Mesenteric fat pad (tissue), 1 donor: ENCODE data around the gene GADD45B. TPM values are rescaled to one million over a fixed set of nuclear protein-coding genes. Genes with fewer than 3 reads are reported as not detected.
"Not testable (repeated sequence)": the region's sequence is repeated elsewhere in the genome, so short reads cannot be mapped to it uniquely, and the experiment has no call there.

ENCODE experiments used
- DNase-seq: peaks from one replicate; pipeline ENCODE4 v3.0.0-alpha.2; 2020; ENCODE audit warnings: low spot score
- total RNA-seq: library from RNA; stranded (reverse); fragmentation: NEBNext Ultra II Directional; extraction: Animal tissue kit (Norgen Biotek cat#: 25700); gene quantifications from one replicate; pipeline ENCODE4 v1.2.1, GENCODE V29; 2021
- donor health status: DM: yes; HTN: yes; CAD: no.

GADD45B gene
- total RNA-seq, 1 donor from 2014 or later: 365 TPM

- DNase-seq: no peak
Measured at GRCh38 chr19:2487842-2488241, 11.9 kb downstream of the GADD45B start.

DNA sequence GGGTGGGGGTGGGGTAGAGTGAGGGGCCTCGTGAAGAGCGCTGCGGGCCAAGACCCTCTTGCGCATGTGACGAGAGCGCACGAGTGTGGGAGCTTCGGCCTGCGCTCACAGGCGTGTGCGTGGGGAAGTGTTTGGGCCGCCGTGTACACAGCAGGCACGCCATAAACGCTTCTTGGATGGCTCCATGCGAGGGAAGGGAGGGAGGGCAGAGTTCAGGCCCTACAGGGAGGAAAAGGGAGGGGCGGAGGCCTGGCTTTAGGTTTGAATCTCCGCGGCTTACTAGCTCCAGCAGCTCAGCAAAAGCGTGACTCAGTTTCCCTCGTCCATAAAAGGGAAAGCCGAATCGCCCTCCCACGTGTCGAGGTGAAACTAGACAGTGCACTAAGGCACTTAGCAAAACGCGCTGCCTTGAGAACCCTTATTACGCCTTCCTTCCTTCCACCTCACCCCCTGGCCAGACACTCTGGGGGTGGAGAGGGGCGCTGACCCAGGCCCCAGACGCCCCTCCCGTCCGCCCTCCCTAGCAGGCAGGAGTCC is 12.5 kb downstream of the GADD45B start:
- no peak for DNase-seq

- no peak for DNase-seq
Measured at GRCh38 chr19:2488942-2489731, 13.2 kb downstream of the GADD45B start.

- no peak for DNase-seq
Measured at GRCh38 chr19:2490659-2491058, 14.7 kb downstream of the GADD45B start.

- no peak for DNase-seq
Measured at GRCh38 chr19:2491130-2491801, 15.3 kb downstream of the GADD45B start.

- DNase-seq: no peak
Measured at GRCh38 chr19:2492870-2493269, 16.9 kb downstream of the GADD45B start.

GRCh38 chr19:2493448-2493847 is 17.5 kb downstream of the GADD45B start:
- DNase-seq: not testable (repeated sequence)

DNA sequence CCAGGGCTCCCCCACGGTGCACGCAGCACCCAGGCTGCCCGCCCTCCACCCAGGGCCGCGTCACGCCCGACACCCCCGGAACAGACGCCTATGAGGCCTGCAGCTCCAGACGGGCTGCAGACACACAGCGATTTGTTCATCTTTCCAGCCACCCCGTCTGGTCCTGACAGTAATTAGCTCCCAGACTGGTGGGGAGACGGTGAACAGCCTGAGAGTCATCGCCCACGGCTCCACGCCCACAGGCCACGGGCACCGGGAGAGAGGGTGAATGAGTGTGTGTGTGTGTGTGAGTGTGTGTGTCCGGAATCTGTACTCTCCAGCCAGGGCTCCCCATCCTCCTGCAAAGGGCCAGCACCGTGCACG is 18.1 kb downstream of the GADD45B start:
- DNase-seq: no peak

DNA sequence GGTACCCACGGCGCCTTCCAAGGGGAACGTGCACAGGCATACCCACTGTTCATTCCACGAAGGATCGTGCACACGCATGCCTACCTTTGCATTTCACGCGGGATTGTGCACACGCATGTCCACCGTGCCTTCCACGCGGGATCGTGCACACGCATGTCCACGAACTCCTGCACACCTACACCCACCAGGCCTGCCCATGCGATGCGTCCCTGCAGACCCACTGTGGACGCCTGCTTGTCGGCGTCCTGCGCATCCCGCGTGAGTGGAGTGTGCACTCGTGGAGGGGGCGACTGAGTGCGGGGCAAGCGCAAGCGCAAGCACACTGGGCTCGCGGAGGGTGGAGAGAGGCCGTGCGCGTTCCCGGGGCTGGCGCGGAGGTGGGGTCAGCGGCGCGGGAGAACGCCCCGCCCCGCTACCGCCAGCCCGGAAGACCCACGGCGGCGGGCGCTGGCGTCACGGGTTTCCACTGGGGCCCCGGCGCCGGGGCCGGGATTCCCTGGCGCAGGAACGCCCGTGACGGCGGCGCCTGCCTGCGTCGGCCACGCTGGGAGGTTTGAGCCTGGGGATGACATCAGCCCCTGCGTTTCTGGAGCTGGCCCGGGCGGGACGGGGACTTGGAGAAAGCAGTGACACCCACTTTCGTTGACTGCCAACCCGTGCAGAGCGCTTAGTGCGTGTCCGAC is 18.7 kb downstream of the GADD45B start:
- DNase-seq: peak; percentile 95

GRCh38 chr19:2495130-2495641 is 19.3 kb downstream of the GADD45B start:
- peak; percentile 93 for DNase-seq

- no peak for DNase-seq
Measured at GRCh38 chr19:2495651-2496316, 19.9 kb downstream of the GADD45B start.

DNA sequence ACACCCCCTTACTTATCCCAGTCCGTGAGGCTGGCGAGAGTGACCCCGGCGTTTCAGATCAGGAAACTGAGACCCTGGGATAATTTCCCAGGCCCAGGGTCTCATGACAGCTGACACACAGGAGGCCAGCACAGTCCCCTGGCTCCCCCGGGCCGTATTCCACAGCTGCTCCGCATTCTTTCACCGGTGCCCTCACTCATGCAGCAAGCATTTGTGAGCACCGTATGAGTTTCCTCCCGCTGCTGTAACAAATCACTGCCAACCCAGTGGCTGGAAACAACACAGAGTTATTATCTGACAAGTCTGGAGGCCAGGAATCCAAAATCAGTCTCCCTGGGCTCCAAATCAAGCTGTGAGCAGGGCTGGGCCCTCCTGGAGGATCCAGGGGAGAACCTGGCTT is 21.3 kb downstream of the GADD45B start:
- DNase-seq: no peak

DNA sequence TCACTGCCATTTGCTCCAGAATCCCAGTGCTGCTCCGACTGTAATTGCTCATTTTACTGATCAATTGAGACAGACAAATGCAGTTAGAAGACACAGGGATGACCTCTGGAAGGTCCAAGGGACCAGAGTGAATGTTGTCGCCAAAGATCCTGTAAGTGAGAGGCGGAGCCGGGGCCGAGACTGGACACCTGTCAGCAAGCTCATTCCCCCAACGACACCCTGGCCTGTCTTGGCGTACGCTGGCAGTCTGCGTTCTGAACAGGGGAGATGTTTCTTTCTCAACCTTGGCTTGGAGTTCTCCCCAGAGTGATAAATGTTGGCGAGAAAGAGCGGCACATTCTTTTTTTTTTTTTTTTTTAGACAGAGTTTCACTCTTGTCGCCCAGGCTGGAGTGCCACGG is 24.2 kb downstream of the GADD45B start:
- DNase-seq: no peak

GRCh38 chr19:2500841-2501261 is 24.9 kb downstream of the GADD45B start:
- no peak for DNase-seq

GRCh38 chr19:2503521-2504109 is 27.7 kb downstream of the GADD45B start:
- DNase-seq: no peak

- DNase-seq: not testable (repeated sequence)
Measured at GRCh38 chr19:2506656-2507055, 30.7 kb downstream of the GADD45B start.

DNA sequence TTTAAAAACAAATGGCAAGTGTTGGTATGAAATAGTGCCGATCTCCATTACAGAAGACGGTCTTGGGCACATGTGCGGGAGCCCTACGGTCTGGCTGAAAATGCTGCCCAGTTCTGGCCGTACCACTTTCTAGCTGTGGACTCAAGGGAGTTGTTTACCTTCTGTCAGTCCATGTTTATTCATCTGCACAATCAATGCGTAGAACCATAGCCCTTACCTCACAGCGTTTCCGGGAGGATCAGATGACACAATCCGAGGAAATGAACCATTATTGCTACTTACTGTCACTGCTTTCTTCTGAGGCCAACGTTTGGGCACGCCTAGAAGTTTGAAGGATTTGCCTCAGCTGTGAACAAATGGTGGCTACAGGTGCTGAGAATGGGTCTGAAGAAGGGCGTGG is 31.2 kb downstream of the GADD45B start:
- DNase-seq: no peak

DNA sequence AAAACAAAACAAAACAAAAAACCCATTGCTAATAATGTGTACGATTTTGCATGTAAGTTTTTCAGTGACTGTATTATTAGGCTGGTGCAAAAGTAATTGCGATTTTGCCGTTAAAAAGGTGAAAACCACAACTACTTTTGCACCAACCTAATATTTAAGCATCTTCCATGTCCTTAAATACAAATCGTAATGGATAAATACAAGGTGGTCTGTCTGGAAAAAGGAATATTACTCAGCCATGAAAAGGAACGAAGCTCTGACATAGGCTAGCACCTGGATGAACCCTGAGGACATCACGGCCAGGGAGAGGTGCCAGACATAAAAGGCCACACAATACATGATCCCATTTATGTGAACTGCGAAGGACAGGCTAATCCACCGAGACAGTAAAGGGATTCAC is 33.2 kb downstream of the GADD45B start:
- DNase-seq: no peak

- no peak for DNase-seq
Measured at GRCh38 chr19:2511570-2511969, 35.6 kb downstream of the GADD45B start.

GRCh38 chr19:2511991-2512390 is 36.1 kb downstream of the GADD45B start:
- no peak for DNase-seq
